Endothelial cell of umbilical vein (primary cell): ENCODE results near the gene PAQR7. TPM values are rescaled to one million over a fixed set of nuclear protein-coding genes. Genes with fewer than 3 reads are reported as not detected.

ENCODE experiments used
- BruUV-seq: library from RNA; stranded (reverse); fragments of 400-500 nt; replicated peaks from 2 replicates; lab custom pipeline; 2021; lab: Mats Ljungman, UMichigan
- CTCF ChIA-PET: fragments of 300-600, 350-600 bp; sonication (Branson Sonifier 250); formaldehyde crosslinking; loops from one replicate; lab custom pipeline; 2021; ENCODE audit warnings: antibody characterized with exemption, inconsistent platforms; lab: Charles Lee
- POLR2A ChIA-PET: fragments of 300-600, 350-600 bp; sonication (Branson Sonifier 250); formaldehyde crosslinking; loops from one replicate; lab custom pipeline; 2021; ENCODE audit warnings: antibody characterized with exemption, inconsistent platforms; lab: Charles Lee
- DNase-seq: peaks from one replicate; pipeline ENCODE4 v3.0.0-alpha.2; 2011; ENCODE audit warnings: low read depth, low spot score
- FAIRE-seq: peaks from 2 replicates; lab custom pipeline; 2011; peaks lifted over from hg19 to GRCh38; lab: Jason Lieb, UNC
- H2AFZ ChIP-seq: 2 replicates; pipeline ENCODE4 v1.6.0; 2012; ENCODE audit warnings: low read depth, low read length, control low read depth, inconsistent platforms
- H3K27ac ChIP-seq: 2 replicates; pipeline ENCODE4 v1.5.1; 2011; ENCODE audit warnings: low read depth, mild to moderate bottlenecking, control low read depth, low read length, moderate library complexity; ENCODE audit not compliant: insufficient read depth
- H3K27me3 ChIP-seq, 2 experiments: 2 replicates each; pipeline versions ENCODE4 v1.6.0 to v1.6.1; 2011; ENCODE audit warnings: low read length in 2 of 2, mixed read lengths in 1 of 2; ENCODE audit not compliant: control insufficient read depth in 2 of 2, insufficient read depth in 2 of 2
- H3K36me3 ChIP-seq, 2 experiments: 2 replicates in 1 of 2; 3 replicates in 1 of 2; pipeline ENCODE4 v1.5.1; 2011; ENCODE audit warnings: low read length in 2 of 2, mild to moderate bottlenecking in 1 of 2, moderate library complexity in 1 of 2; ENCODE audit not compliant: control insufficient read depth in 2 of 2, insufficient read depth in 2 of 2; ENCODE audit errors: extremely low read depth in 1 of 2
- H3K4me1 ChIP-seq: 3 replicates; pipeline ENCODE4 v1.5.1; 2011; ENCODE audit warnings: mild to moderate bottlenecking, low read length; ENCODE audit not compliant: control insufficient read depth, insufficient read depth; ENCODE audit errors: extremely low read depth
- H3K4me2 ChIP-seq: 2 replicates; pipeline ENCODE4 v1.6.1; 2011; ENCODE audit warnings: low read length, control low read depth, mixed read lengths; ENCODE audit not compliant: insufficient read depth
- H3K4me3 ChIP-seq, 3 experiments: fragments of 200-600 bp in 1 of 3; sonication (generic), shearing (Covaris generic) in 1 of 3; replicated peaks in 1 of 3; 2 replicates each; pipeline ENCODE4 v1.5.1; 2011 to 2016; ENCODE audit warnings: control low read depth in 3 of 3, low read length in 3 of 3, mild to moderate bottlenecking in 2 of 3, inconsistent platforms in 1 of 3, low read depth in 1 of 3, moderate library complexity in 1 of 3; ENCODE audit not compliant: insufficient read depth in 1 of 3
- H3K79me2 ChIP-seq: 2 replicates; pipeline ENCODE4 v1.6.0; 2012; ENCODE audit warnings: low read length, inconsistent platforms; ENCODE audit not compliant: control insufficient read depth, insufficient read depth
- H3K9ac ChIP-seq: replicated peaks from 2 replicates; pipeline ENCODE3; 2011; ENCODE audit warnings: low read length, control low read depth; ENCODE audit not compliant: insufficient read depth; ENCODE audit errors: extremely low read depth
- H3K9me1 ChIP-seq: replicated peaks from 3 replicates; pipeline ENCODE4 v1.6.0; 2011; ENCODE audit warnings: mild to moderate bottlenecking, low read length; ENCODE audit not compliant: control insufficient read depth, insufficient read depth; ENCODE audit errors: extremely low read depth
- H3K9me3 ChIP-seq: replicated peaks from 2 replicates; pipeline ENCODE4 v1.5.1; 2012; ENCODE audit warnings: low read length, inconsistent platforms; ENCODE audit not compliant: control insufficient read depth, insufficient read depth
- H4K20me1 ChIP-seq: replicated peaks from 2 replicates; pipeline ENCODE3; 2011; ENCODE audit warnings: mild to moderate bottlenecking, low read length; ENCODE audit not compliant: control insufficient read depth, insufficient read depth; ENCODE audit errors: extremely low read depth
- CTCF ChIP-seq, 2 donors: IDR thresholded peaks; 1 replicate in 1 of 2; 2 replicates in 1 of 2; pipeline ENCODE4 v1.5.1; 2011; ENCODE audit warnings: low read length in 2 of 2, mild to moderate bottlenecking in 2 of 2, moderate library complexity in 2 of 2, control low read depth in 1 of 2, inconsistent platforms in 1 of 2, low read depth in 1 of 2; ENCODE audit not compliant: insufficient read depth in 1 of 2; ENCODE audit errors: extremely low read depth in 1 of 2
- GATA2 ChIP-seq: IDR thresholded peaks from 2 replicates; pipeline ENCODE4 v1.7.0; 2011; ENCODE audit warnings: low read depth, mild to moderate bottlenecking, moderate library complexity, mixed read lengths, low read length; ENCODE audit not compliant: insufficient read length, insufficient read depth
- JUN ChIP-seq: IDR thresholded peaks from 2 replicates; pipeline ENCODE4 v1.6.1; 2011; ENCODE audit warnings: borderline replicate concordance, low read depth; ENCODE audit not compliant: insufficient read length, insufficient read depth
- POLR2AphosphoS5 ChIP-seq: IDR thresholded peaks from 2 replicates; pipeline ENCODE4 v1.6.1; 2012; ENCODE audit warnings: low read depth, mild to moderate bottlenecking, control low read depth, low read length, moderate library complexity; ENCODE audit not compliant: insufficient read depth
- dilution Hi-C: fragments of 300-500 bp; cut with MboI; formaldehyde crosslinking; loops from one replicate; pipeline ENCODE4 v1.15.0; 2019; ENCODE audit warnings: low sequenced_read_pairs; ENCODE audit not compliant: extremely low pct_ligation_motif_present
- intact Hi-C: fragments of 100-400 bp; cut with micrococcal nuclease; formaldehyde crosslinking; loops from one replicate; pipeline ENCODE4 v1.10.0; 2022
- polyA plus RNA-seq, 4 experiments: library from polyadenylated mRNA; depleted of rRNA in 3 of 4; stranded (reverse) in 3 of 4; unstranded in 1 of 4; fragments of >200 nt; gene quantifications; 2 replicates each; pipeline versions ENCODE4 v1.2.1 to v1.2.3, GENCODE V29; 2011 to 2012; ENCODE audit warnings: missing spikeins in 1 of 4
- total RNA-seq: library from RNA; stranded (reverse); gene quantifications from 2 replicates; pipeline ENCODE4 v1.2.3, GENCODE V29; 2021

The PAQR7 gene
- total and polyA plus RNA-seq, 2 donors (not counting 3 experiments of a cell fraction or from before 2014, with no cell fraction given): 8.4 to 10.8 TPM

- DNase-seq (no peak), FAIRE-seq (no peak)
- dilution Hi-C loops: loop anchor here (25.0 kb wide), 1 partner anchor 90 kb away; the partner anchor contains the start of gene PAFAH2
- Histone ChIP-seq H4K20me1 (no peaks in the 10 kb centered on the region), H3K27ac (no peak overlapping the region), H3K9ac (no peak overlapping the region), H3K79me2 (peaks cover 24% of the 10 kb centered on the region), H3K4me2 (no peak overlapping the region), H2AFZ (no peak overlapping the region), H3K4me1 (peaks cover 15% of the 10 kb centered on the region), H3K9me1 (no peaks in the 10 kb centered on the region), H3K27me3 (no peaks in the 10 kb centered on the region), H3K9me3 (no peaks in the 10 kb centered on the region), H3K36me3 (peaks cover 30 to 31% of the 10 kb centered on the region in 2 experiments), H3K4me3 (no peak overlapping the region)
- BruUV-seq: no TSS peak
- intact Hi-C loops: no loop called here
- POLR2A ChIA-PET: interaction anchor here (0.7 kb wide), 1 partner anchor 13 kb away, joined by 4 read pairs; no protein-coding TSS in a partner anchor
- TF ChIP-seq GATA2: no peak
- no peak for TF ChIP-seq POLR2AphosphoS5
- TF ChIP-seq CTCF (IDR thresholded peaks at IDR 0.05; ENCODE audit: extremely low read depth in 1 of 2, insufficient read depth in 1 of 2, low read depth in 1 of 2, low read length in 2 of 2): no peak
- no peak for TF ChIP-seq JUN
- CTCF ChIA-PET: interaction anchor here (15.3 kb wide), 1 partner anchor 100 kb away, joined by 404 read pairs; the partner anchor contains the start of gene PAFAH2
Measured at GRCh38 chr1:25897754-25898153, 22.2 kb upstream of the PAQR7 start.
